ENCODE data around the gene NFAM1. TPM values are rescaled to one million over a fixed set of nuclear protein-coding genes. Genes with fewer than 3 reads are reported as not detected.

Gene NFAM1
- total and polyA plus RNA-seq, 2 donors (not counting 3 experiments of a cell fraction or from before 2014, with no cell fraction given) = not detected

DNA sequence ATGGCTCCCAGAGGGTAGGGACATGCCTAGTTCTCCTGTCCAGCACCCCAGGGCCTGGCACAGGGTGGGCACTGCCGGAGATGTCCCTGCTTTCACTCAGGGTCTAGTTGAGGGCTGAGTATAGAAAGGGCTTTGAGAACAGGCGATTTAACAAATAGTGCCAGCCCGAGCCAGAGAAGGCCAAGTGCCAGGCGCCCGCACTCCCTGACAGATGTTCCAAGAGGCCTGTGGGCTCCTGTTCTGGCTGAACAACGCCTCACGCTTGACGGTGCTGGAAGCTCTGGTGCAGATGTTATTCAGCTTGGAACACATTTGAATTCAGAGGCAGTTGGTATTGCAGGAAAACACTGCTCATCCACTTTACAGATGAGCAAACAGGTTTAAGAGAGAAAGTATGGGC is 46.5 kb downstream of the NFAM1 start:
- Histone ChIP-seq H3K27me3 (ENCODE audit: control insufficient read depth in 2 of 2, insufficient read depth in 2 of 2, low read length in 2 of 2) (no peaks in the 10 kb centered on the region), H3K4me3 (replicated peaks in 1 of 3; ENCODE audit: insufficient read depth in 1 of 3, low read depth in 1 of 3, low read length in 3 of 3) (no peak overlapping the region), H3K9me3 (replicated peaks; ENCODE audit: control insufficient read depth, insufficient read depth, low read length) (no peaks in the 10 kb centered on the region), H3K79me2 (ENCODE audit: control insufficient read depth, insufficient read depth, low read length) (no peaks in the 10 kb centered on the region), H3K4me1 (ENCODE audit: control insufficient read depth, extremely low read depth, insufficient read depth, low read length) (no peaks in the 10 kb centered on the region), H4K20me1 (replicated peaks; ENCODE audit: control insufficient read depth, extremely low read depth, insufficient read depth, low read length) (no peaks in the 10 kb centered on the region), H3K36me3 (ENCODE audit: control insufficient read depth in 2 of 2, extremely low read depth in 1 of 2, insufficient read depth in 2 of 2, low read length in 2 of 2) (no peaks in the 10 kb centered on the region), H3K9ac (replicated peaks; ENCODE audit: extremely low read depth, insufficient read depth, low read length) (no peak overlapping the region), H2AFZ (ENCODE audit: low read depth, low read length) (no peak overlapping the region), H3K27ac (ENCODE audit: insufficient read depth, low read depth, low read length) (no peak overlapping the region), H3K9me1 (replicated peaks; ENCODE audit: control insufficient read depth, extremely low read depth, insufficient read depth, low read length) (no peaks in the 10 kb centered on the region), H3K4me2 (ENCODE audit: insufficient read depth, low read length) (no peak overlapping the region)
- dilution Hi-C loops (cut with MboI; ENCODE audit: extremely low pct_ligation_motif_present, low sequenced_read_pairs) (no loop called here), intact Hi-C loops (cut with micrococcal nuclease) (no loop called here)
- POLR2A ChIA-PET = no interaction called here
- no peak for FAIRE-seq
- no TSS peak for BruUV-seq (replicated peaks)
- no peak for TF ChIP-seq FOS (IDR thresholded peaks at IDR 0.05; ENCODE audit: borderline replicate concordance, insufficient read depth, low read length)
- no peak for TF ChIP-seq EZH2 (IDR thresholded peaks at IDR 0.05; ENCODE audit: borderline replicate concordance, low read depth, low read length, severe bottlenecking)
- no peak for DNase-seq (ENCODE audit: low read depth, low spot score)
- CTCF ChIA-PET = no interaction called here

DNA sequence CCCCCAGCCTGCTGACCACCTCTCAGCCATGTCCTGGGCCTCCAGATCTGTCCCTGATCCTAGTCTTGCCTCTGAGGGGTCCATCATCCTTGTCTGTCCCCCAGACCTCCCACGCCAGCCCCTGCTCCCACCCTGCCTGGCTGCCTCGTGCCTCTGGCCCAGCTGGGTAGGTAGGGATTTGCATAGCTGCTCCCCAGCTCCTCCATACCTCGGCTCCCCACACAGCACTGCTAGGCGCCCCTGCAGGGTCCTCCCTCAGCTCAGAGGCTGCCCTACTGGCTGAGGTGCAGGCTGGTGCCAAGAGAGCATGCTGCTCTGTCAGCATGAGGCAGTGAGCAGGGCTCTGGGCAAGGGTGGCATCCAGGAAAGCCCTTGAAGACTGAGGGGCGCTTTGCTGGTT is 47.7 kb downstream of the NFAM1 start:
- POLR2A ChIA-PET = no interaction called here
- dilution Hi-C loops (cut with MboI; ENCODE audit: extremely low pct_ligation_motif_present, low sequenced_read_pairs) = no loop called here
- no peaks in the 10 kb centered on the region for H3K9me3 ChIP-seq (replicated peaks; ENCODE audit: control insufficient read depth, insufficient read depth, low read length)

More for the DNA sequence above, 47.7 kb downstream of the NFAM1 start:
- FAIRE-seq = no peak
- intact Hi-C loops (cut with micrococcal nuclease) = no loop called here
- Histone ChIP-seq H3K27ac (ENCODE audit: insufficient read depth, low read depth, low read length) (no peak overlapping the region), H3K36me3 (ENCODE audit: control insufficient read depth in 2 of 2, extremely low read depth in 1 of 2, insufficient read depth in 2 of 2, low read length in 2 of 2) (no peaks in the 10 kb centered on the region), H2AFZ (ENCODE audit: low read depth, low read length) (no peak overlapping the region), H3K79me2 (ENCODE audit: control insufficient read depth, insufficient read depth, low read length) (no peaks in the 10 kb centered on the region), H3K4me3 (replicated peaks in 1 of 3; ENCODE audit: insufficient read depth in 1 of 3, low read depth in 1 of 3, low read length in 3 of 3) (no peak overlapping the region), H3K4me1 (ENCODE audit: control insufficient read depth, extremely low read depth, insufficient read depth, low read length) (no peaks in the 10 kb centered on the region), H3K9ac (replicated peaks; ENCODE audit: extremely low read depth, insufficient read depth, low read length) (no peak overlapping the region), H3K4me2 (ENCODE audit: insufficient read depth, low read length) (no peak overlapping the region), H3K27me3 (ENCODE audit: control insufficient read depth in 2 of 2, insufficient read depth in 2 of 2, low read length in 2 of 2) (peaks cover 0 to 2% of the 10 kb centered on the region in 2 experiments), H4K20me1 (replicated peaks; ENCODE audit: control insufficient read depth, extremely low read depth, insufficient read depth, low read length) (no peaks in the 10 kb centered on the region), H3K9me1 (replicated peaks; ENCODE audit: control insufficient read depth, extremely low read depth, insufficient read depth, low read length) (no peaks in the 10 kb centered on the region)
- CTCF ChIA-PET = interaction anchor here (0.9 kb wide), 1 partner anchor 23 kb away, joined by 3 read pairs; no protein-coding TSS in a partner anchor
- DNase-seq (ENCODE audit: low read depth, low spot score) = no peak
- no TSS peak for BruUV-seq (replicated peaks)
- TF ChIP-seq POLR2AphosphoS5 (IDR thresholded peaks at IDR 0.05; ENCODE audit: insufficient read depth, low read depth, low read length) (no peak), FOS (IDR thresholded peaks at IDR 0.05; ENCODE audit: borderline replicate concordance, insufficient read depth, low read length) (no peak), JUN (IDR thresholded peaks at IDR 0.05; ENCODE audit: borderline replicate concordance, insufficient read depth, insufficient read length, low read depth) (no peak), MYC (IDR thresholded peaks at IDR 0.05; ENCODE audit: low read depth, low read length) (no peak), EZH2 (IDR thresholded peaks at IDR 0.05; ENCODE audit: borderline replicate concordance, low read depth, low read length, severe bottlenecking) (no peak), POLR2A (IDR thresholded peaks at IDR 0.05; ENCODE audit: low read depth, low read length) (no peak), GATA2 (IDR thresholded peaks at IDR 0.05; ENCODE audit: insufficient read depth, insufficient read length, low read depth, low read length) (no peak)
- TF ChIP-seq, protein P1, sequence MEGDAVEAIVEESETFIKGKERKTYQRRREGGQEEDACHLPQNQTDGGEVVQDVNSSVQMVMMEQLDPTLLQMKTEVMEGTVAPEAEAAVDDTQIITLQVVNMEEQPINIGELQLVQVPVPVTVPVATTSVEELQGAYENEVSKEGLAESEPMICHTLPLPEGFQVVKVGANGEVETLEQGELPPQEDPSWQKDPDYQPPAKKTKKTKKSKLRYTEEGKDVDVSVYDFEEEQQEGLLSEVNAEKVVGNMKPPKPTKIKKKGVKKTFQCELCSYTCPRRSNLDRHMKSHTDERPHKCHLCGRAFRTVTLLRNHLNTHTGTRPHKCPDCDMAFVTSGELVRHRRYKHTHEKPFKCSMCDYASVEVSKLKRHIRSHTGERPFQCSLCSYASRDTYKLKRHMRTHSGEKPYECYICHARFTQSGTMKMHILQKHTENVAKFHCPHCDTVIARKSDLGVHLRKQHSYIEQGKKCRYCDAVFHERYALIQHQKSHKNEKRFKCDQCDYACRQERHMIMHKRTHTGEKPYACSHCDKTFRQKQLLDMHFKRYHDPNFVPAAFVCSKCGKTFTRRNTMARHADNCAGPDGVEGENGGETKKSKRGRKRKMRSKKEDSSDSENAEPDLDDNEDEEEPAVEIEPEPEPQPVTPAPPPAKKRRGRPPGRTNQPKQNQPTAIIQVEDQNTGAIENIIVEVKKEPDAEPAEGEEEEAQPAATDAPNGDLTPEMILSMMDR (IDR thresholded peaks at IDR 0.05; ENCODE audit: extremely low read depth in 1 of 2, insufficient read depth in 1 of 2, low read depth in 1 of 2, low read length in 2 of 2) = no peak
- TF ChIP-seq, protein P2, sequence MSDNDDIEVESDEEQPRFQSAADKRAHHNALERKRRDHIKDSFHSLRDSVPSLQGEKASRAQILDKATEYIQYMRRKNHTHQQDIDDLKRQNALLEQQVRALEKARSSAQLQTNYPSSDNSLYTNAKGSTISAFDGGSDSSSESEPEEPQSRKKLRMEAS (IDR thresholded peaks at IDR 0.05; ENCODE audit: insufficient read depth, insufficient read length) = no peak

All from endothelial cell of umbilical vein (primary cell).